Measurements from ENCODE around the gene STXBP5. TPM values are rescaled to one million over a fixed set of nuclear protein-coding genes. Genes with fewer than 3 reads are reported as not detected.

STXBP5 gene
- total and polyA plus RNA-seq, 9 of the 15 experiments (the other 6 are each of a cell fraction or from before 2014, with no cell fraction given): 23.3 to 172 (median 71.5) TPM

DNA sequence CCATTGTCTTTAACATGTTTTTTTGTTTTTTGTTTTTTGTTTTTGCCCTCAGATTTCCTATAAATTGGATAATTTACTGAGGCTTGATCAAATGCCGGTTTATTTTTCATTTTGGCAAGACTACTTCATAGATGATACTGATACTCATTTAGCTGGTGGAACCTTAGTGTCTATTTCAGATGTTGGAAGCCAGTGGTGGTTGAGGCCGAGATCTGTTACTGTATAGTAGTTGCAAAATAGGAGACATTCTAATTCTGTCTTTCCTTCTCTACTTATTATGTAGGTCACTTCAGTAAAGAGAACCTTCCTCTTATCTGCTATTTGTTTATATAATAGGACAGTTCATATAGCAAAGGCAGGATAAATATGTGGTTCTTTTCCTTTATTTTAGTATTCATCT is 63.4 kb downstream of the STXBP5 start (continued):
- no peak for TF ChIP-seq PRMT5 (CRISPR knock-in tag; IDR thresholded peaks at IDR 0.05)
- TF ChIP-seq GATAD2B (IDR thresholded peaks at IDR 0.05; ENCODE audit: borderline replicate concordance): no peak
- TF ChIP-seq, protein P1, sequence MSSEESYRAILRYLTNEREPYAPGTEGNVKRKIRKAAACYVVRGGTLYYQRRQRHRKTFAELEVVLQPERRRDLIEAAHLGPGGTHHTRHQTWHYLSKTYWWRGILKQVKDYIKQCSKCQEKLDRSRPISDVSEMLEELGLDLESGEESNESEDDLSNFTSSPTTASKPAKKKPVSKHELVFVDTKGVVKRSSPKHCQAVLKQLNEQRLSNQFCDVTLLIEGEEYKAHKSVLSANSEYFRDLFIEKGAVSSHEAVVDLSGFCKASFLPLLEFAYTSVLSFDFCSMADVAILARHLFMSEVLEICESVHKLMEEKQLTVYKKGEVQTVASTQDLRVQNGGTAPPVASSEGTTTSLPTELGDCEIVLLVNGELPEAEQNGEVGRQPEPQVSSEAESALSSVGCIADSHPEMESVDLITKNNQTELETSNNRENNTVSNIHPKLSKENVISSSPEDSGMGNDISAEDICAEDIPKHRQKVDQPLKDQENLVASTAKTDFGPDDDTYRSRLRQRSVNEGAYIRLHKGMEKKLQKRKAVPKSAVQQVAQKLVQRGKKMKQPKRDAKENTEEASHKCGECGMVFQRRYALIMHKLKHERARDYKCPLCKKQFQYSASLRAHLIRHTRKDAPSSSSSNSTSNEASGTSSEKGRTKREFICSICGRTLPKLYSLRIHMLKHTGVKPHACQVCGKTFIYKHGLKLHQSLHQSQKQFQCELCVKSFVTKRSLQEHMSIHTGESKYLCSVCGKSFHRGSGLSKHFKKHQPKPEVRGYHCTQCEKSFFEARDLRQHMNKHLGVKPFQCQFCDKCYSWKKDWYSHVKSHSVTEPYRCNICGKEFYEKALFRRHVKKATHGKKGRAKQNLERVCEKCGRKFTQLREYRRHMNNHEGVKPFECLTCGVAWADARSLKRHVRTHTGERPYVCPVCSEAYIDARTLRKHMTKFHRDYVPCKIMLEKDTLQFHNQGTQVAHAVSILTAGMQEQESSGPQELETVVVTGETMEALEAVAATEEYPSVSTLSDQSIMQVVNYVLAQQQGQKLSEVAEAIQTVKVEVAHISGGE (CRISPR knock-in tag; IDR thresholded peaks at IDR 0.05): no peak
- no peak for TF ChIP-seq FOXA1 (IDR thresholded peaks at IDR 0.05; ENCODE audit: borderline replicate concordance)
- no peak for TF ChIP-seq ZNF224 (CRISPR knock-in tag; IDR thresholded peaks at IDR 0.05)
- TF ChIP-seq, protein P2, sequence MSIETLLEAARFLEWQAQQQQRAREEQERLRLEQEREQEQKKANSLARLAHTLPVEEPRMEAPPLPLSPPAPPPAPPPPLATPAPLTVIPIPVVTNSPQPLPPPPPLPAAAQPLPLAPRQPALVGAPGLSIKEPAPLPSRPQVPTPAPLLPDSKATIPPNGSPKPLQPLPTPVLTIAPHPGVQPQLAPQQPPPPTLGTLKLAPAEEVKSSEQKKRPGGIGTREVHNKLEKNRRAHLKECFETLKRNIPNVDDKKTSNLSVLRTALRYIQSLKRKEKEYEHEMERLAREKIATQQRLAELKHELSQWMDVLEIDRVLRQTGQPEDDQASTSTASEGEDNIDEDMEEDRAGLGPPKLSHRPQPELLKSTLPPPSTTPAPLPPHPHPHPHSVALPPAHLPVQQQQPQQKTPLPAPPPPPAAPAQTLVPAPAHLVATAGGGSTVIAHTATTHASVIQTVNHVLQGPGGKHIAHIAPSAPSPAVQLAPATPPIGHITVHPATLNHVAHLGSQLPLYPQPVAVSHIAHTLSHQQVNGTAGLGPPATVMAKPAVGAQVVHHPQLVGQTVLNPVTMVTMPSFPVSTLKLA (conservative IDR thresholded peaks at IDR 0.05): no peak
- no peak for TF ChIP-seq CXXC5 (CRISPR knock-in tag; IDR thresholded peaks at IDR 0.05)
- no peak for TF ChIP-seq ZBTB7A (IDR thresholded peaks at IDR 0.05; ENCODE audit: borderline replicate concordance, control insufficient read depth, low read depth, low read length)
- no peak for TF ChIP-seq ZNF77 (CRISPR knock-in tag; IDR thresholded peaks at IDR 0.05)
- TF ChIP-seq HDAC2 (IDR thresholded peaks at IDR 0.05): no peak
- TF ChIP-seq PHF8 (IDR thresholded peaks at IDR 0.05; ENCODE audit: borderline replicate concordance, low read length): no peak

Data from K562 (cell line).